ENCODE results near the gene DENND6B.

The DENND6B gene

GRCh38 chr22:50267591-50268390 is 59.0 kb downstream of the DENND6B start:
- no peaks in the 10 kb centered on the region for H3F3A ChIP-seq (ENCODE audit: insufficient read depth, low read length)
- H3K9me2 ChIP-seq (ENCODE audit: low read depth, low read length) = no peaks in the 10 kb centered on the region
- no peaks in the 10 kb centered on the region for H3K36me3 ChIP-seq (ENCODE audit: insufficient read depth, low read length)
- H3K9ac ChIP-seq (ENCODE audit: low read length) = peak overlapping the region; percentile 15; the same call in 1 of the 2 replicates
- TF ChIP-seq EZH2 (IDR thresholded peaks at IDR 0.05; ENCODE audit: borderline replicate concordance, low read length) = no peak
- H4K20me1 ChIP-seq (ENCODE audit: insufficient read depth, low read length) = no peaks in the 10 kb centered on the region
- H3K4me2 ChIP-seq (ENCODE audit: low read length) = peak overlapping the region; percentile 42
- H3K9me3 ChIP-seq (ENCODE audit: low read length) = no peaks in the 10 kb centered on the region
- peak overlapping the region; percentile 36 for H3K4me3 ChIP-seq (ENCODE audit: low read depth, low read length, poor library complexity, severe bottlenecking)
- no peaks in the 10 kb centered on the region; the same call in 1 of the 2 replicates for H3K27me3 ChIP-seq (ENCODE audit: insufficient read depth, low read length)
- H2AFZ ChIP-seq (ENCODE audit: low read length) = no peak overlapping the region
- peaks cover 36% of the 10 kb centered on the region for H3K4me1 ChIP-seq (ENCODE audit: insufficient read depth, low read length, severe bottlenecking)
- no peak overlapping the region for H3K27ac ChIP-seq (ENCODE audit: low read depth, low read length, poor library complexity, severe bottlenecking)
- H3K79me2 ChIP-seq (ENCODE audit: insufficient read depth, low read length) = no peaks in the 10 kb centered on the region

GRCh38 chr22:50266994-50267393 is 59.8 kb downstream of the DENND6B start:
- H3K9me3 ChIP-seq (ENCODE audit: low read length) = no peaks in the 10 kb centered on the region
- H3K4me3 ChIP-seq (ENCODE audit: low read depth, low read length, poor library complexity, severe bottlenecking) = no peak overlapping the region
- H2AFZ ChIP-seq (ENCODE audit: low read length) = no peak overlapping the region
- no peaks in the 10 kb centered on the region for H3K27me3 ChIP-seq (ENCODE audit: insufficient read depth, low read length)
- no peaks in the 10 kb centered on the region for H3K9me2 ChIP-seq (ENCODE audit: low read depth, low read length)
- H3K4me2 ChIP-seq (ENCODE audit: low read length) = no peak overlapping the region
- TF ChIP-seq CTCF (IDR thresholded peaks at IDR 0.05; ENCODE audit: low read length) (no peak), EZH2 (IDR thresholded peaks at IDR 0.05; ENCODE audit: borderline replicate concordance, low read length) (no peak)
- H3K4me1 ChIP-seq (ENCODE audit: insufficient read depth, low read length, severe bottlenecking) = peaks cover 44% of the 10 kb centered on the region
- no peak overlapping the region for H3K27ac ChIP-seq (ENCODE audit: low read depth, low read length, poor library complexity, severe bottlenecking)
- H3K9ac ChIP-seq (ENCODE audit: low read length) = no peak overlapping the region
- H3F3A ChIP-seq (ENCODE audit: insufficient read depth, low read length) = no peaks in the 10 kb centered on the region
- H3K79me2 ChIP-seq (ENCODE audit: insufficient read depth, low read length) = no peaks in the 10 kb centered on the region
- no peaks in the 10 kb centered on the region for H4K20me1 ChIP-seq (ENCODE audit: insufficient read depth, low read length)
- H3K36me3 ChIP-seq (ENCODE audit: insufficient read depth, low read length) = no peaks in the 10 kb centered on the region

- peaks cover 4% of the 10 kb centered on the region; the same call in 1 of the 2 replicates for H3K79me2 ChIP-seq (ENCODE audit: insufficient read depth, low read length)
- H3K4me1 ChIP-seq (ENCODE audit: insufficient read depth, low read length, severe bottlenecking) = peaks cover 38% of the 10 kb centered on the region
- no peaks in the 10 kb centered on the region for H3F3A ChIP-seq (ENCODE audit: insufficient read depth, low read length)
- H3K9me3 ChIP-seq (ENCODE audit: low read length) = no peaks in the 10 kb centered on the region
- no peak overlapping the region for H3K4me3 ChIP-seq (ENCODE audit: low read depth, low read length, poor library complexity, severe bottlenecking)
- H3K9ac ChIP-seq (ENCODE audit: low read length) = no peak overlapping the region
- H3K4me2 ChIP-seq (ENCODE audit: low read length) = no peak overlapping the region
- H3K9me2 ChIP-seq (ENCODE audit: low read depth, low read length) = no peaks in the 10 kb centered on the region
- no peak overlapping the region for H3K27ac ChIP-seq (ENCODE audit: low read depth, low read length, poor library complexity, severe bottlenecking)
- no peak overlapping the region for H2AFZ ChIP-seq (ENCODE audit: low read length)
- H3K27me3 ChIP-seq (ENCODE audit: insufficient read depth, low read length) = no peaks in the 10 kb centered on the region
- TF ChIP-seq CTCF (IDR thresholded peaks at IDR 0.05; ENCODE audit: low read length) = no peak
- TF ChIP-seq EZH2 (IDR thresholded peaks at IDR 0.05; ENCODE audit: borderline replicate concordance, low read length) = no peak
- H3K36me3 ChIP-seq (ENCODE audit: insufficient read depth, low read length) = no peaks in the 10 kb centered on the region
- no peaks in the 10 kb centered on the region for H4K20me1 ChIP-seq (ENCODE audit: insufficient read depth, low read length)
Observed at GRCh38 chr22:50264946-50265669, 61.7 kb downstream of the DENND6B start.
